Breast epithelium (tissue), 3 donors: ENCODE measurements around the gene UNC119.

Experiments used
- POLR2A ChIP-seq: fragments of 450-650 bp; IDR thresholded peaks from one replicate; pipeline ENCODE4 v1.6.1; 2016; ENCODE audit warnings: antibody characterized with exemption, mild to moderate bottlenecking, moderate library complexity
- POLR2AphosphoS5 ChIP-seq, 3 donors: sonication (generic); formaldehyde crosslinking; IDR thresholded peaks; one replicate each; pipeline ENCODE4 v1.6.1; 2017; ENCODE audit warnings: antibody characterized with exemption in 3 of 3
- TF ChIP-seq, protein P1 (sequence below), 3 donors: fragments of 450-650 bp; IDR thresholded peaks; one replicate each; pipeline ENCODE4 v1.5.1; 2016 to 2017; ENCODE audit warnings: antibody characterized with exemption in 3 of 3, mild to moderate bottlenecking in 3 of 3, moderate library complexity in 3 of 3

DNA sequence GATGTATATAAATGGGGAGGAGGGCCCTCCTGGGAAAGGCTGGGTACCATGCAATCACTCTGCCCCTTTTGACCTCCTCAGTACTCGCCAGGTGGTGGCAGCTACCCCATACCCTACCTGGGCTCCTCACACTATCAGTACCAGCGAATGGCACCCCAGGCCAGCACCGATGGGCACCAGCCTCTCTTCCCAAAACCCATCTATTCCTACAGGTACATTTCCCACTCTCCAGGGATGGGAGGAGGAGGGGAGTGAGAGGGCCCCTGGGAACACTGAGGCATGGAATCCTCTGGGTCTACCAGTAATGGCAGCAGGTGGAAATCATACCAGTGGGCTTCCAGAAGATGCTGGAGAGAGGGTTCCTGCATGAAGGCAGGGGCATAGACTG, 23.4 kb downstream of the UNC119 start:
- TF ChIP-seq, protein P1, sequence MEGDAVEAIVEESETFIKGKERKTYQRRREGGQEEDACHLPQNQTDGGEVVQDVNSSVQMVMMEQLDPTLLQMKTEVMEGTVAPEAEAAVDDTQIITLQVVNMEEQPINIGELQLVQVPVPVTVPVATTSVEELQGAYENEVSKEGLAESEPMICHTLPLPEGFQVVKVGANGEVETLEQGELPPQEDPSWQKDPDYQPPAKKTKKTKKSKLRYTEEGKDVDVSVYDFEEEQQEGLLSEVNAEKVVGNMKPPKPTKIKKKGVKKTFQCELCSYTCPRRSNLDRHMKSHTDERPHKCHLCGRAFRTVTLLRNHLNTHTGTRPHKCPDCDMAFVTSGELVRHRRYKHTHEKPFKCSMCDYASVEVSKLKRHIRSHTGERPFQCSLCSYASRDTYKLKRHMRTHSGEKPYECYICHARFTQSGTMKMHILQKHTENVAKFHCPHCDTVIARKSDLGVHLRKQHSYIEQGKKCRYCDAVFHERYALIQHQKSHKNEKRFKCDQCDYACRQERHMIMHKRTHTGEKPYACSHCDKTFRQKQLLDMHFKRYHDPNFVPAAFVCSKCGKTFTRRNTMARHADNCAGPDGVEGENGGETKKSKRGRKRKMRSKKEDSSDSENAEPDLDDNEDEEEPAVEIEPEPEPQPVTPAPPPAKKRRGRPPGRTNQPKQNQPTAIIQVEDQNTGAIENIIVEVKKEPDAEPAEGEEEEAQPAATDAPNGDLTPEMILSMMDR (IDR thresholded peaks at IDR 0.05), result no peak
- TF ChIP-seq POLR2A, result no peak
- TF ChIP-seq POLR2AphosphoS5 (IDR thresholded peaks at IDR 0.05), result no peak
